ENCODE results near the gene RERE.

DNA sequence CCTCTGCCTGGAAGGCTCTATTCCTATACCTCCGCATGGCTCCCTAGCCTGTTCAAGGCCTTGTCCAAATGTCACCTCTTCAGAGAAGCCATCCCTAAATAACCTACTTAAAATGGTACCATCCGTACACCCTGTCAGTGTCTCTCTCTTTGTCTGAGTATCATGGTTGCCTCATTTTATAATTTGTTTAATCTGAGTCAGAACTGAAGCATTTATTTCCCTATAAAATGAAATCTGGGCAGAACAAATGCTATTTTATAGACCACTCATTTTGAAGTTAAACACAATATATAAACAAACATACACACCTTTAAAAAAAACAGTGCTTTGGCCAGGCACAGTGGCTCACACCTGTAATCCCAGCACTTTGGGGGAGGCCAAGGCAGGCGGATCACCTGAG, 30.2 kb downstream of the RERE start:
- TF ChIP-seq POLR2AphosphoS5 (IDR thresholded peaks at IDR 0.05; ENCODE audit: borderline replicate concordance, low read depth, low read length) (no peak), EZH2 (IDR thresholded peaks at IDR 0.05) (no peak), FOXP2 (optimal IDR thresholded peaks at IDR 0.05; ENCODE audit: control extremely low read depth, extremely low read length, insufficient read depth) (no peak)

Measured in SK-N-MC (cell line).